ENCODE results near the gene RNF44. TPM values are rescaled to one million over a fixed set of nuclear protein-coding genes. Genes with fewer than 3 reads are reported as not detected.

The RNF44 gene
- total and polyA plus RNA-seq, 2 donors (not counting 1 experiment from before 2014, with no cell fraction given), result 1.4 to 2.6 TPM

- no peaks in the 10 kb centered on the region for H3K9me3 ChIP-seq (ENCODE audit: control insufficient read depth, insufficient read depth, low read depth, low read length)
- no peak for TF ChIP-seq CTCF (conservative IDR thresholded peaks at IDR 0.05 in 1 of 2, IDR thresholded peaks at IDR 0.05 in 1 of 2; ENCODE audit: low read depth in 1 of 2, low read length in 2 of 2)
- TF ChIP-seq EZH2 (IDR thresholded peaks at IDR 0.05; ENCODE audit: low read length, missing control alignments), result no peak
Observed at GRCh38 chr5:176526462-176526861, 10.7 kb downstream of the RNF44 start.

GRCh38 chr5:176525677-176526076 is 11.5 kb downstream of the RNF44 start:
- H3K4me1 ChIP-seq (ENCODE audit: control insufficient read depth, extremely low read depth, insufficient read depth, low read length), result no peaks in the 10 kb centered on the region
- H3K79me2 ChIP-seq (ENCODE audit: control insufficient read depth, insufficient read depth, low read length), result no peaks in the 10 kb centered on the region
- H2AFZ ChIP-seq (ENCODE audit: low read length), result no peak overlapping the region
- no peaks in the 10 kb centered on the region for H3K27me3 ChIP-seq (ENCODE audit: control insufficient read depth, insufficient read depth, low read length)
- no peak overlapping the region for H3K4me2 ChIP-seq (ENCODE audit: extremely low read depth, insufficient read depth, low read length)
- no peak overlapping the region for H3K27ac ChIP-seq (ENCODE audit: insufficient read depth, low read length)
- H3K4me3 ChIP-seq (replicated peaks in 1 of 4; ENCODE audit: control extremely low read depth in 1 of 4, insufficient read depth in 1 of 4, low read depth in 3 of 4, low read length in 4 of 4), result no peak overlapping the region
- peaks cover 7% of the 10 kb centered on the region for H3K36me3 ChIP-seq (ENCODE audit: control insufficient read depth, insufficient read depth, low read length)
- no peak for DNase-seq (ENCODE audit: low read depth in 2 of 2)
- H3K9ac ChIP-seq (ENCODE audit: insufficient read depth, low read length), result no peak overlapping the region
- no peaks in the 10 kb centered on the region for H4K20me1 ChIP-seq (ENCODE audit: control insufficient read depth, extremely low read depth, insufficient read depth, low read length)
- no peaks in the 10 kb centered on the region for H3K9me3 ChIP-seq (ENCODE audit: control insufficient read depth, insufficient read depth, low read depth, low read length)
- TF ChIP-seq CTCF (conservative IDR thresholded peaks at IDR 0.05 in 1 of 2, IDR thresholded peaks at IDR 0.05 in 1 of 2; ENCODE audit: low read depth in 1 of 2, low read length in 2 of 2), result no peak
- no peak for TF ChIP-seq EZH2 (IDR thresholded peaks at IDR 0.05; ENCODE audit: low read length, missing control alignments)

More at GRCh38 chr5:176526462-176526861, 10.7 kb downstream of the RNF44 start:
- Histone ChIP-seq H3K4me2 (ENCODE audit: extremely low read depth, insufficient read depth, low read length) (no peak overlapping the region), H3K36me3 (ENCODE audit: control insufficient read depth, insufficient read depth, low read length) (peaks cover 9% of the 10 kb centered on the region), H3K9ac (ENCODE audit: insufficient read depth, low read length) (no peak overlapping the region), H3K27ac (ENCODE audit: insufficient read depth, low read length) (no peak overlapping the region), H4K20me1 (ENCODE audit: control insufficient read depth, extremely low read depth, insufficient read depth, low read length) (no peaks in the 10 kb centered on the region), H3K27me3 (ENCODE audit: control insufficient read depth, insufficient read depth, low read length) (no peaks in the 10 kb centered on the region), H3K4me1 (ENCODE audit: control insufficient read depth, extremely low read depth, insufficient read depth, low read length) (no peaks in the 10 kb centered on the region), H3K4me3 (replicated peaks in 1 of 4; ENCODE audit: control extremely low read depth in 1 of 4, insufficient read depth in 1 of 4, low read depth in 3 of 4, low read length in 4 of 4) (no peak overlapping the region), H2AFZ (ENCODE audit: low read length) (no peak overlapping the region), H3K79me2 (ENCODE audit: control insufficient read depth, insufficient read depth, low read length) (no peaks in the 10 kb centered on the region)
- DNase-seq (ENCODE audit: low read depth in 2 of 2), result no peak

- H4K20me1 ChIP-seq (ENCODE audit: control insufficient read depth, extremely low read depth, insufficient read depth, low read length), result no peaks in the 10 kb centered on the region
- H3K27ac ChIP-seq (ENCODE audit: insufficient read depth, low read length), result no peak overlapping the region
- no peaks in the 10 kb centered on the region for H3K79me2 ChIP-seq (ENCODE audit: control insufficient read depth, insufficient read depth, low read length)
- H3K4me3 ChIP-seq (replicated peaks in 1 of 4; ENCODE audit: control extremely low read depth in 1 of 4, insufficient read depth in 1 of 4, low read depth in 3 of 4, low read length in 4 of 4), result no peak overlapping the region
- no peak overlapping the region for H3K4me2 ChIP-seq (ENCODE audit: extremely low read depth, insufficient read depth, low read length)
- no peak overlapping the region for H3K9ac ChIP-seq (ENCODE audit: insufficient read depth, low read length)
- H3K27me3 ChIP-seq (ENCODE audit: control insufficient read depth, insufficient read depth, low read length), result no peaks in the 10 kb centered on the region
- TF ChIP-seq CTCF (conservative IDR thresholded peaks at IDR 0.05 in 1 of 2, IDR thresholded peaks at IDR 0.05 in 1 of 2; ENCODE audit: low read depth in 1 of 2, low read length in 2 of 2) (no peak), EZH2 (IDR thresholded peaks at IDR 0.05; ENCODE audit: low read length, missing control alignments) (no peak)
- DNase-seq (ENCODE audit: low read depth in 2 of 2), result no peak
- no peaks in the 10 kb centered on the region for H3K9me3 ChIP-seq (ENCODE audit: control insufficient read depth, insufficient read depth, low read depth, low read length)
- H3K4me1 ChIP-seq (ENCODE audit: control insufficient read depth, extremely low read depth, insufficient read depth, low read length), result no peaks in the 10 kb centered on the region
- H3K36me3 ChIP-seq (ENCODE audit: control insufficient read depth, insufficient read depth, low read length), result peaks cover 4% of the 10 kb centered on the region
- H2AFZ ChIP-seq (ENCODE audit: low read length), result no peak overlapping the region
Observed at GRCh38 chr5:176524987-176525386, 12.2 kb downstream of the RNF44 start.

All from fibroblast of lung (primary cell).